WTC11 (cell line): ENCODE data around the gene GALNT13.

ENCODE experiments used
- CREB1 ChIP-seq: sonication (generic); formaldehyde crosslinking; IDR thresholded peaks from 2 replicates; pipeline ENCODE4 v1.8.0; 2023; ENCODE audit warnings: mild to moderate bottlenecking, missing genetic modification reagents
- CTCF ChIP-seq: fragments of 200-600 bp; IDR thresholded peaks from 2 replicates; pipeline ENCODE4 v1.8.0; 2022; ENCODE audit warnings: antibody characterized with exemption
- ERG ChIP-seq: fragments of 250-450 bp; sonication (Bioruptor Pico); IDR thresholded peaks from 2 replicates; pipeline ENCODE4 v1.8.0; 2021; ENCODE audit warnings: mild to moderate bottlenecking
- GABPB1 ChIP-seq: sonication (generic); formaldehyde crosslinking; IDR thresholded peaks from 2 replicates; pipeline ENCODE4 v1.8.1; 2023; ENCODE audit warnings: mild to moderate bottlenecking, missing genetic modification reagents
- JUN ChIP-seq: sonication (generic); formaldehyde crosslinking; IDR thresholded peaks from 2 replicates; pipeline ENCODE4 v1.8.0; 2023; ENCODE audit warnings: mild to moderate bottlenecking, missing genetic modification reagents
- MAX ChIP-seq: sonication (generic); formaldehyde crosslinking; IDR thresholded peaks from 2 replicates; pipeline ENCODE4 v1.8.0; 2022; ENCODE audit warnings: mild to moderate bottlenecking, missing genetic modification reagents
- SMAD3 ChIP-seq: sonication (generic); formaldehyde crosslinking; IDR thresholded peaks from 2 replicates; pipeline ENCODE4 v1.8.0; 2022; ENCODE audit warnings: missing genetic modification reagents, mild to moderate bottlenecking, borderline replicate concordance
- TP53 ChIP-seq: sonication (generic); formaldehyde crosslinking; IDR thresholded peaks from 2 replicates; pipeline ENCODE4 v1.8.1; 2023; ENCODE audit warnings: mild to moderate bottlenecking, missing genetic modification reagents

- TF ChIP-seq GABPB1 (CRISPR knock-in tag) (no peak), CTCF (no peak), CREB1 (no peak), JUN (no peak), MAX (CRISPR knock-in tag) (no peak), ERG (no peak), TP53 (CRISPR knock-in tag) (no peak), SMAD3 (CRISPR knock-in tag) (no peak)
These were observed 67.5 kb downstream of the GALNT13 start for GRCh38 chr2:153939124-153939796.
